Mesodermal cell (in vitro differentiated cells): ENCODE measurements around the gene KMT5C.
"Not testable (repeated sequence)": the region's sequence is repeated elsewhere in the genome, so short reads cannot be mapped to it uniquely, and the experiment has no call there.

Experiments used
- H3K27ac ChIP-seq: 2 replicates; pipeline ENCODE4 v1.7.0; 2013; ENCODE audit warnings: mild to moderate bottlenecking, low read depth, low read length, moderate library complexity; ENCODE audit not compliant: severe bottlenecking
- H3K36me3 ChIP-seq: 2 replicates; pipeline ENCODE4 v1.7.1; 2013; ENCODE audit warnings: mild to moderate bottlenecking, low read length, moderate library complexity; ENCODE audit not compliant: control insufficient read depth, insufficient read depth
- H3K4me1 ChIP-seq: one replicate; pipeline ENCODE4 v1.7.1; 2013; ENCODE audit warnings: mild to moderate bottlenecking, low read length; ENCODE audit not compliant: insufficient read depth, control insufficient read depth, poor library complexity, severe bottlenecking
- H3K4me3 ChIP-seq: 2 replicates; pipeline ENCODE4 v1.7.0; 2013; ENCODE audit warnings: low read length, control low read depth, mild to moderate bottlenecking; ENCODE audit not compliant: insufficient read depth, poor library complexity, severe bottlenecking; ENCODE audit errors: extremely low read depth
- H3K9me3 ChIP-seq: 2 replicates; pipeline ENCODE4 v1.7.1; 2013; ENCODE audit warnings: mild to moderate bottlenecking, low read length, moderate library complexity; ENCODE audit not compliant: control insufficient read depth
- WGBS, 2 experiments: methylation state at CpG; one replicate each; pipeline ENCODE4 v1.1.5; 2013; ENCODE audit warnings: missing lambda C conversion rate in 2 of 2; ENCODE audit not compliant: insufficient coverage in 2 of 2; 5-methylcytosine and 5-hydroxymethylcytosine counted together

The KMT5C gene

DNA sequence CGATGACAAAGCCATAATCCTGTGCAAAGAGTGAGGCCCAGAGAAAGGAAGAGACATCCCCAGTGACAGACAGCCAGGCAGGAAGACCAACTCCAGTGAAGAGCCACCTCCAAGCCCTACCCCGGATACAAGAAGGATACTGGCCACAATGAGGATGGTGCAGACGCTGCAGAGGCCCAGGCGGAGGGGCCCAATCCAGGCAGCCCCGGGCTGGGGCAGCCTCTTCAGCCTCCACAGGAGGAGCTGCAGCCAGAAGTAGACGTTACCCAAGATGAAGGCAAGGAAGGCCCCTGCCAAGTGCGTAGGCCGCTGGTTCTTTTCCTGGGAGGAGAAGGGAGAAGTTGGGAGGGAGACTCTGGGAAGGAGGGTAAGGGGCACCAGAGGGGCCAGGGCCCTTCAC, 23.0 kb upstream of the KMT5C start:
- Histone ChIP-seq H3K36me3 (no peaks in the 10 kb centered on the region), H3K9me3 (no peaks in the 10 kb centered on the region), H3K27ac (no peak overlapping the region), H3K4me3 (no peak overlapping the region), H3K4me1 (no peaks in the 10 kb centered on the region)
- WGBS, 2 experiments = 84 to 94% methylated on average over 8 of the region's 8 CpGs

- no peaks in the 10 kb centered on the region for H3K9me3 ChIP-seq
- H3K36me3 ChIP-seq = no peaks in the 10 kb centered on the region
- H3K4me3 ChIP-seq = no peak overlapping the region
- 13 to 24% methylated on average over 15 to 21 of the region's 21 CpGs for WGBS, 2 experiments
- no peaks in the 10 kb centered on the region for H3K4me1 ChIP-seq
- no peak overlapping the region for H3K27ac ChIP-seq
Measured at GRCh38 chr19:55319785-55320184, 19.9 kb upstream of the KMT5C start.

DNA sequence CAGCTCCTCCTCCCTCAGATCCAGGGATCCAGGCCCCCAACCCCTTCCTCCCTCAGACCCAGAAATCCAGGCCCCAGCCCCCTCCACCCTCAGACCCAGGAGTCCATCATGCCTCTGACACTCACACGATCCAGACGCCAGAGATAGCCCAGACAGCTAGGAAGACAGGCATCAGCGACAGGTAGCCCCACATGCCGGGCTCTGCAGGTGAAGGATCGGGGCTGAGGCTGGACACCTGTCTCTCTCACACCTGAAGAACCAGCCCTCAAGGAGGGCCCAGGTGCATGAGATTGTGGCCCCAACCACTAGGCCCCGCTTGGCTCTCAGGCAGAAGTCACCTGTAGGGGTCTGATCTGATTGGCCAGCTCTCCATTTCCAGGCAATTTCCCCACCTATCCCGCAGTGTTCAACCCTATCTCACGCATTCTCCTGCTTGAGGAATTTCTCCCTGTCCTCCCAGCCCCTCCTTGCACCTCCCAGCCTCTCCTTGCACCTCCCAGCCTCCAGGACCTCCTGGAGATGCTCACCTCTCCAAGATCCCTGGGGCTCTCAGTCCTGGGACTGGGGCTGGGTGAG, 18.7 kb upstream of the KMT5C start:
- no peaks in the 10 kb centered on the region for H3K4me1 ChIP-seq
- WGBS, 2 experiments = 87 to 98% methylated on average over 8 of the region's 8 CpGs
- no peak overlapping the region for H3K27ac ChIP-seq
- no peaks in the 10 kb centered on the region for H3K9me3 ChIP-seq
- no peak overlapping the region for H3K4me3 ChIP-seq
- no peaks in the 10 kb centered on the region for H3K36me3 ChIP-seq

DNA sequence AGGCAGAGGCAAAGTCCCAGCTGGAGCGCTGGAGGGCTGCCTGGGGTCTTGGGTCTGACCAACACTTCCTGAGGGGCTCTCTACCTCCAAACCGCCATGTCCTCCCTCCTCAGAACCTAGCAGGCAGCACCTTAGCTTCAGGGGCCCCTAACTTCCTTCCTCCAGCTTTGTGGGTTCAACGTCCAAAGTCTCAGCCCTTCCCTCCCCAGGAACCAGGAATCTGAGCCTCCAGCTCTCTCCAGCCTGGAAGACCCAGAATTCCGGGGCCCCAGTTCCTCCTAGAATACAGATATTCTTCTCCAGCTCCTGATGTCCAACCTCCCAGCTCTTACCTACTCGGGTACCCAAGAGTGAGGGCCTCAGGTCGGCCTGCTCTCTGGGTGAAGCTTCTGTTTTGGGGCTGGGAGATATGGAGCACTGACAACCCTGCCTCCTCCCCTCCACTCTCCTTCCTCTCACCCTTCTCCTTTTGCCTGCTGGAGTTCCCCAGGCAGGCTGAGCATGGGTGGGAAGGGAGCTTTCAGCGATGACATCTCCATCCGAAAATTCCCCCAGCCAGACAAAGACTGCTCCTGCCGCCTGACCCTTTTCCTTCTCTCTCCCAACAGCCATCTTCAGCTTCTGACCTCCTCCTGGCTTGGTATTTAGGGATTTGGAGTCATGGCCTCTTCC, 18.1 kb upstream of the KMT5C start:
- no peaks in the 10 kb centered on the region for H3K36me3 ChIP-seq
- WGBS, 2 experiments = 88 to 100% methylated on average over 4 to 5 of the region's 9 CpGs
- H3K27ac ChIP-seq = no peak overlapping the region
- H3K4me3 ChIP-seq = no peak overlapping the region
- no peaks in the 10 kb centered on the region for H3K4me1 ChIP-seq
- no peaks in the 10 kb centered on the region for H3K9me3 ChIP-seq

DNA sequence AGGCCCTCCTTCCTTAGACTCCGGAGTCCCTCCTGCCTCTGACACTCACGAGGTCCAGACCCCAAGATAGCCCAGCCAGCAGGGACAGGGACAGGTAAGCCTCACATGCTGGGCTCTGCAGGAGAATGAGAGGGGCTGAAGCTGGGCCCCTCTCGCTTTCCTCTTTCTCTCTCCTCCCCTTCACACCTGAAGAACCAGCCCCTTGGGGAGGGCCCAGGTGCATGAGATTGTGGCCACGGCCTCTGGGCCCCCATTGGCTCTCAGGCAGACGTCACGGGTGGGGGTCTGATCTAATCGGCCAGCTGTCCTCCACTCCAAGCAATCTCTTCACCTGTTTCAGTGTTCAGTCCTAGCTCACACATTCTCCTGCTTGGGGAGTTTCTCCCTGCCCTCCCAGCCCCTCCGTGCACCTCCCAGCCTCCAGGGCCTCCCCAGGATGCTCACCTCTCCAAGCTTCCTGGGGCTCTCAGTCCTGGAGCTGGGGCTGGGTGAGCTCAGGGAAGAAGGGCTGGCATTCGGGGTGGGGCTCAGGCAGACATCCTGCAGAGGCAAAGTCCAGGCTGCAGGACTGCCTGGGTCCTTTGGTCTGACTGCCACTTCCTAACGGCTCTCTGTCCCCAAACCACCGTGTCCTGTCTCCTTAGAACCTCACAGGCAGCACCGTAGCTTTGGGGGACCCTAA, 17.3 kb upstream of the KMT5C start:
- Histone ChIP-seq H3K36me3 (no peaks in the 10 kb centered on the region), H3K4me3 (no peak overlapping the region), H3K4me1 (no peaks in the 10 kb centered on the region), H3K27ac (no peak overlapping the region), H3K9me3 (no peaks in the 10 kb centered on the region)
- 79 to 88% methylated on average over 10 to 11 of the region's 12 CpGs for WGBS, 2 experiments

DNA sequence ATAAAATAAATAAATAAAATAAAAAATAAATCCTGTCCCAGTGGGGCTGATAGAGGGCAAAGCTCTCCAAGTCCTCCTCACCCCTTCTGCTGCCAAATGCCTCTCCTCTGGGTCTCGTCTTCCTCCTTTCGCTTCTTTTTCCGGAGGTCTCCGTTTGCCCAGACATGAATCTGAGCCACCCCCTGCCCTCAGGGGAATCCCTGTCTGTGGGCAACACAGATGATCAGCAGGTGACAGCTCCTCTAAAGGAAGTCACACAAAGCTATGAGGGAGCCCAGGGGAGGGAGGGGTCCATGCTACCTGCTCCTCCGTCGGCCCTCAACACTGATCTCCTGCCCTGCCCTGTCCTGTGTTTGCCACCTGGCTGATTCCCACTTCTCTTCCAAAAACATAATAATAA, 15.0 kb upstream of the KMT5C start:
- H3K4me3 ChIP-seq = no peak overlapping the region
- H3K9me3 ChIP-seq = no peaks in the 10 kb centered on the region
- H3K4me1 ChIP-seq = no peaks in the 10 kb centered on the region
- no peaks in the 10 kb centered on the region for H3K36me3 ChIP-seq
- no peak overlapping the region for H3K27ac ChIP-seq
- 93 to 100% methylated on average over 2 to 5 of the region's 6 CpGs for WGBS, 2 experiments

DNA sequence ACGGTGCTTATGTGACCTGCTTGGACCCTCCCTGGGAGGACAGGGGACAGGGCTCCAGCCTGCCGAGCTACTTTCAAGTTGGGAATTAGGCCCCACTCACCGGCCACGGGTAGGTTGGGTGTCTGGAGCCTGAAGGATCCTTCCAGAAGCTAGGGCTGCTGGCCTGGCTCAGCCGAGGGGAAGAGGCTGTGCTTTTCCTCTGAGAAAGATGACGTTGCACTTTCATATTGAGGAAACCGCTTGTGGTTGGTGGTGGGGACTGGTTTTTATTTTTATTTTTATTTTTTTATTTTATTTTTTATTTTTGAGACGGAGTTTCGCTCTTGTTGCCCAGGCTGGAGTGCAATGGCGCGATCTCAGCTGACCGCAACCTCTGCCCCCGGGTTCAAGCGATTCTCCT, 14.5 kb upstream of the KMT5C start, which contains the start of gene TMEM150B:
TSS of gene TMEM150B (minus strand) at position 170 of the 400 bp plus-strand sequence. CDS start 4,305 bp downstream, outside the sequence.
- Histone ChIP-seq H3K36me3 (no peaks in the 10 kb centered on the region), H3K4me3 (no peak within 1 kb of the TSS), H3K27ac (no peak within 1 kb of the TSS), H3K4me1 (no peaks in the 10 kb centered on the region), H3K9me3 (no peaks in the 10 kb centered on the region)
- WGBS, 2 experiments = 92 to 97% methylated on average over 11 to 12 of the region's 14 CpGs

- not testable (repeated sequence) for H3K36me3 ChIP-seq, H3K4me1 ChIP-seq, H3K9me3 ChIP-seq, H3K4me3 ChIP-seq, H3K27ac ChIP-seq
- 83 to 94% methylated on average over 2 of the region's 4 CpGs for WGBS, 2 experiments
Measured at GRCh38 chr19:55328774-55329318, 10.8 kb upstream of the KMT5C start.

- not testable (repeated sequence) for H3K9me3 ChIP-seq, H3K27ac ChIP-seq, H3K4me3 ChIP-seq, H3K36me3 ChIP-seq, H3K4me1 ChIP-seq
- 88 to 92% methylated on average over 4 to 5 of the region's 6 CpGs for WGBS, 2 experiments
Measured at GRCh38 chr19:55329791-55330190, 9.9 kb upstream of the KMT5C start.

DNA sequence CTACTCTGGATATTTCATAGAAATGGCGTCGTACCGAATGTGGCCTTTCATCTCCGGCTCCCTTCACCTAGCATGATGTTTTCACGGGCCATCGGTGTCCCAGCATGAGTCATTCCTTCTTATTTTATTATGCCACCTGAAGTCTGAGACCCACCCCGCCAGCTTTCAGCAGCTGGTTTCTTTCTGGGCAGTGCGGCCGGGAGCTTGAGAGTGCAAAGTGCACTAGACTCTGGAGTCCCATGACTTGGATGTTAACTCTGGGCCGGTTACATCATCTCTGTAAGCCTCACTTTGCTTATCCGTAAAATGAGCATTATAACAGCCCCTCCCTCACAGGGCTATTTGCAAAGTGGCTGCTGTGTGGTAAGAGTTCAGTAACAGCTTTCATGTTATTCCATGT, 5.8 kb upstream of the KMT5C start:
- Histone ChIP-seq H3K27ac (no peak overlapping the region), H3K9me3 (no peaks in the 10 kb centered on the region), H3K4me3 (no peak overlapping the region), H3K4me1 (no peaks in the 10 kb centered on the region), H3K36me3 (no peaks in the 10 kb centered on the region)
- 92 to 94% methylated on average over 10 to 11 of the region's 11 CpGs for whole genome bisulfite sequencing, 2 experiments

DNA sequence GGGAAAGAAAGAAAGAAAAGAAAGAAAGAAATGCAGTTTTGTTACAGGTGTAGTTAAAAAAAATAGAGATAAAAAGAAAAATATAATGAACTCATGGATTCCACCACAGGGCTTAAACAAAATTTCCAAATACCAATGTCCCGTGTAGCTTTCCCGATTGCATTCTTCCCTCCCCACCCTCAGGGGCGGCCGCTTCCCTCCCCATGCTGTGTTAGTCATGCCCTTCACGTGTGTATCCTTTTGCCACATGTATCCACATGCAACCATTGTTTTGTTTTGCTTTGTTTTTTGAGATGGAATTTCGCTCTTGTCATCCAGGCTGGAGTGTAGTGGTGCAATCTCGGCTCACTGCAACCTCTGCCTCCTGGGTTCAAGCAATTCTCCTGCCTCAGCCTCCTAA, 3.6 kb upstream of the KMT5C start:
- WGBS, 2 experiments = 84 to 100% methylated on average over 2 of the region's 7 CpGs
- H3K27ac ChIP-seq = no peak overlapping the region
- H3K4me3 ChIP-seq = no peak overlapping the region
- H3K4me1 ChIP-seq = no peaks in the 10 kb centered on the region
- no peaks in the 10 kb centered on the region for H3K9me3 ChIP-seq
- H3K36me3 ChIP-seq = no peaks in the 10 kb centered on the region
